GM13976 (cell line): ENCODE data around the gene ATP10A.

Source experiments
- DNase-seq: peaks from one replicate; pipeline ENCODE4 v3.0.0; 2012; ENCODE audit warnings: low spot score
- in situ Hi-C: fragments of 300-500 bp; cut with MboI; formaldehyde crosslinking; loops from one replicate; pipeline ENCODE4 v1.12.0; 2022; ENCODE audit warnings: low sequenced_read_pairs, mixed read lengths, inconsistent platforms; ENCODE audit not compliant: unreplicated experiment
- TF ChIP-seq, protein P1 (sequence below): IDR thresholded peaks from 2 replicates; pipeline ENCODE4 v1.5.1; 2012; ENCODE audit warnings: borderline replicate concordance, mild to moderate bottlenecking; ENCODE audit not compliant: insufficient read depth; ENCODE audit errors: extremely low read depth, missing control alignments, control extremely low read depth

The ATP10A gene

DNA sequence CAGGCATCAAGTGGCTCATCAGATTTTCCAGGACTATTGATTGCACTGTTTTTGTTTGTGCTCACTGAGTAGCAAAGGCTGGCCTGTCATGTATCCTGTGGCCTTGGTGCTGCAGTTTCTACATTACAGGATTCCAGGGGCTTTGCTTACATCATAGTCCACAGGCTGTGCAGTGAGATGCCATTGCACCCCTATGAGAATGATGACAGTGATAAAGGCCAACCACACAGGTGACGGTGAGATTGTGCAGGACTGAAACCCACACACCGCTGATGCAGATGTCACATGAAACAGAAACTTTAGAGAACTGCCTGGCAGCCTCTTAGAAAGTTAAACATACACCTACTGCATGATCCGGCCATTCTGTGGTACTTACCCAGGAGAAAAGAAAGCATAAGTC, 229.3 kb downstream of the ATP10A start:
- in situ Hi-C loops, result no loop called here
- TF ChIP-seq, protein P1, sequence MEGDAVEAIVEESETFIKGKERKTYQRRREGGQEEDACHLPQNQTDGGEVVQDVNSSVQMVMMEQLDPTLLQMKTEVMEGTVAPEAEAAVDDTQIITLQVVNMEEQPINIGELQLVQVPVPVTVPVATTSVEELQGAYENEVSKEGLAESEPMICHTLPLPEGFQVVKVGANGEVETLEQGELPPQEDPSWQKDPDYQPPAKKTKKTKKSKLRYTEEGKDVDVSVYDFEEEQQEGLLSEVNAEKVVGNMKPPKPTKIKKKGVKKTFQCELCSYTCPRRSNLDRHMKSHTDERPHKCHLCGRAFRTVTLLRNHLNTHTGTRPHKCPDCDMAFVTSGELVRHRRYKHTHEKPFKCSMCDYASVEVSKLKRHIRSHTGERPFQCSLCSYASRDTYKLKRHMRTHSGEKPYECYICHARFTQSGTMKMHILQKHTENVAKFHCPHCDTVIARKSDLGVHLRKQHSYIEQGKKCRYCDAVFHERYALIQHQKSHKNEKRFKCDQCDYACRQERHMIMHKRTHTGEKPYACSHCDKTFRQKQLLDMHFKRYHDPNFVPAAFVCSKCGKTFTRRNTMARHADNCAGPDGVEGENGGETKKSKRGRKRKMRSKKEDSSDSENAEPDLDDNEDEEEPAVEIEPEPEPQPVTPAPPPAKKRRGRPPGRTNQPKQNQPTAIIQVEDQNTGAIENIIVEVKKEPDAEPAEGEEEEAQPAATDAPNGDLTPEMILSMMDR, result no peak

DNA sequence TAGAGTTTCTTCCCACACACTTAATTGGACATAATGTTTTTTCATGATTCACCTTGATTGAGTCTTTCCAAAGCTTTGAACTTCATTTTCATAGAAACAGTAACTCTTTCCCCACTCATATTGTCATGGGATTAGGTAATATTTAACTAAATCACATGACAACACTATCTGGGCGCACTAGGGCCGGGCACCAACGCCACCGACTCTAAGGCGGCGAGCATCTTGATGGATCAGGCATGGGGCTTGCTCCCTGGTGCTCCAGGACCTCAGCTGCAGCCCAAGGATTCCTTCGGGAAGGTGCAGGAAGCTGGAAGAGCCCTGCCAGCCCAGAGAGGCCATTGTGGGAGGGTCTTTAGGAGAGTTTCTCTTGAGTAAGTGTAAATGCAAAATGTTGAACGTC, 231.2 kb downstream of the ATP10A start:
- DNase-seq, result no peak
- in situ Hi-C loops, result no loop called here
- TF ChIP-seq, protein P1, result no peak

More for the DNA sequence above, 229.3 kb downstream of the ATP10A start:
- no peak for DNase-seq
